Vagina (tissue), 2 donors: ENCODE measurements around the gene TBL1XR1.

ENCODE experiments used
- CTCF ChIP-seq, 3 experiments: fragments of 450-650 bp in 2 of 3; fragments of 200-600 bp in 1 of 3; sonication (generic) in 1 of 3; IDR thresholded peaks; one replicate each; pipeline ENCODE4 v1.5.1; 2017 to 2019; ENCODE audit warnings: antibody characterized with exemption in 3 of 3, mild to moderate bottlenecking in 2 of 3, moderate library complexity in 2 of 3
- POLR2AphosphoS5 ChIP-seq, 2 donors: sonication (generic); formaldehyde crosslinking; IDR thresholded peaks; one replicate each; pipeline ENCODE4 v1.9.0; 2017; ENCODE audit warnings: antibody characterized with exemption in 2 of 2, mild to moderate bottlenecking in 2 of 2, low read depth in 1 of 2; ENCODE audit not compliant: insufficient read depth in 1 of 2

- TF ChIP-seq CTCF (IDR thresholded peaks at IDR 0.05), result no peak
- TF ChIP-seq POLR2AphosphoS5 (IDR thresholded peaks at IDR 0.05; ENCODE audit: insufficient read depth in 1 of 2, low read depth in 1 of 2), result no peak
Measured at GRCh38 chr3:177147790-177148189, 49.5 kb downstream of the TBL1XR1 start.
